Gastroesophageal sphincter (tissue), 4 donors: Measurements from ENCODE around the gene TCF7L1. TPM values are rescaled to one million over a fixed set of nuclear protein-coding genes. Genes with fewer than 3 reads are reported as not detected.

Source experiments
- ATAC-seq: fragments of 150-250 bp; one replicate; pipeline ENCODE4 v1.9.1; 2016; ENCODE audit warnings: mild to moderate bottlenecking, moderate library complexity
- H3K27ac ChIP-seq, 4 donors: fragments of 200-600 bp; sonication (generic) in 3 of 4; 1 replicate in 3 of 4; 2 replicates in 1 of 4; pipeline ENCODE4 v1.5.1; 2016 to 2019
- H3K27me3 ChIP-seq: fragments of 200-600 bp; sonication (generic); one replicate; pipeline ENCODE4 v1.5.1; 2019
- H3K36me3 ChIP-seq, 2 donors: fragments of 200-600 bp; sonication (generic); one replicate each; pipeline ENCODE4 v1.5.1; 2019; ENCODE audit warnings: control low read depth in 1 of 2
- H3K4me1 ChIP-seq, 3 donors: fragments of 200-600 bp; sonication (generic); 1 replicate in 2 of 3; 2 replicates in 1 of 3; pipeline ENCODE4 v1.5.1; 2016 to 2019; ENCODE audit warnings: control low read depth in 2 of 3
- H3K4me3 ChIP-seq, 2 donors: fragments of 200-600 bp; sonication (generic); one replicate each; pipeline ENCODE4 v1.5.1; 2019; ENCODE audit warnings: mild to moderate bottlenecking in 1 of 2, moderate library complexity in 1 of 2
- H3K9me3 ChIP-seq, 3 donors: fragments of 200-600 bp; sonication (generic); one replicate each; pipeline ENCODE4 v1.5.1; 2017 to 2019; ENCODE audit warnings: control low read depth in 2 of 3
- CTCF ChIP-seq, 4 experiments: fragments of 200-600 bp in 2 of 4; fragments of 450-650 bp in 2 of 4; sonication (generic) in 1 of 4; IDR thresholded peaks; one replicate each; pipeline ENCODE4 v1.5.1; 2017 to 2019; ENCODE audit warnings: antibody characterized with exemption in 4 of 4, mild to moderate bottlenecking in 2 of 4, moderate library complexity in 2 of 4
- EP300 ChIP-seq: sonication (generic); formaldehyde crosslinking; IDR thresholded peaks from one replicate; pipeline ENCODE4 v1.6.1; 2017; ENCODE audit warnings: antibody characterized with exemption, mild to moderate bottlenecking
- POLR2A ChIP-seq, 2 donors: fragments of 450-650 bp; IDR thresholded peaks; one replicate each; pipeline ENCODE4 v1.6.1; 2017; ENCODE audit warnings: antibody characterized with exemption in 2 of 2, mild to moderate bottlenecking in 2 of 2, moderate library complexity in 1 of 2
- POLR2AphosphoS5 ChIP-seq: sonication (generic); formaldehyde crosslinking; IDR thresholded peaks from one replicate; pipeline ENCODE4 v1.6.1; 2017; ENCODE audit warnings: antibody characterized with exemption
- WGBS, 2 donors: methylation state at CpG; one replicate each; pipeline ENCODE4 v1.1.5; 2018; ENCODE audit warnings: low coverage in 1 of 2; 5-methylcytosine and 5-hydroxymethylcytosine counted together
- total RNA-seq, 4 donors: library from RNA; depleted of rRNA; stranded (reverse); fragments of >200 nt; gene quantifications; one replicate each; pipeline ENCODE4 v1.1.0, GENCODE V29; 2016

Gene TCF7L1
- total RNA-seq, 4 donors from 2014 or later = 4.0 to 13.0 (median 5.3) TPM

GRCh38 chr2:85250045-85250444 lies 116.9 kb downstream of the TCF7L1 start:
- 67 to 74% methylated on average over 1 to 2 of the region's 2 CpGs for WGBS, 2 donors
- TF ChIP-seq CTCF (IDR thresholded peaks at IDR 0.05) (no peak), EP300 (no peak), POLR2AphosphoS5 (no peak), POLR2A (IDR thresholded peaks at IDR 0.05) (no peak)
- H3K36me3 ChIP-seq = no peaks in the 10 kb centered on the region
- no peaks in the 10 kb centered on the region for H3K27me3 ChIP-seq
- peaks cover 2 to 80% (median 37%) of the 10 kb centered on the region in 3 donors for H3K4me1 ChIP-seq
- H3K9me3 ChIP-seq = no peaks in the 10 kb centered on the region
- no peak overlapping the region for H3K4me3 ChIP-seq
- ATAC-seq = no peak
- peak overlapping the region in 1 of 4 donors; percentile 60 for H3K27ac ChIP-seq

GRCh38 chr2:85251070-85251616 lies 118.0 kb downstream of the TCF7L1 start:
- ATAC-seq = no peak
- no peaks in the 10 kb centered on the region for H3K9me3 ChIP-seq
- H3K36me3 ChIP-seq = no peaks in the 10 kb centered on the region
- no peak overlapping the region for H3K27ac ChIP-seq
- H3K4me1 ChIP-seq = peaks cover 2 to 88% (median 47%) of the 10 kb centered on the region in 3 donors
- no peak overlapping the region for H3K4me3 ChIP-seq
- WGBS, 2 donors = 77 to 79% methylated on average over 1 to 3 of the region's 3 CpGs
- TF ChIP-seq POLR2AphosphoS5 (no peak), CTCF (IDR thresholded peaks at IDR 0.05) (no peak), EP300 (no peak), POLR2A (IDR thresholded peaks at IDR 0.05) (no peak)
- no peaks in the 10 kb centered on the region for H3K27me3 ChIP-seq

GRCh38 chr2:85253890-85254289 lies 120.7 kb downstream of the TCF7L1 start:
- no peak for ATAC-seq
- Histone ChIP-seq H3K27ac (no peak overlapping the region), H3K27me3 (no peaks in the 10 kb centered on the region), H3K4me3 (no peak overlapping the region), H3K9me3 (no peaks in the 10 kb centered on the region), H3K4me1 (peaks cover 0 to 88% (median 56%) of the 10 kb centered on the region in 3 donors), H3K36me3 (no peaks in the 10 kb centered on the region)
- 53% methylated on average over 3 of the region's 5 CpGs; no CpG with 5 or more reads in 1 of the 2 donors for WGBS, 2 donors
- no peak for TF ChIP-seq CTCF (IDR thresholded peaks at IDR 0.05)
- TF ChIP-seq EP300 = no peak
- no peak for TF ChIP-seq POLR2A (IDR thresholded peaks at IDR 0.05)
- no peak for TF ChIP-seq POLR2AphosphoS5

DNA sequence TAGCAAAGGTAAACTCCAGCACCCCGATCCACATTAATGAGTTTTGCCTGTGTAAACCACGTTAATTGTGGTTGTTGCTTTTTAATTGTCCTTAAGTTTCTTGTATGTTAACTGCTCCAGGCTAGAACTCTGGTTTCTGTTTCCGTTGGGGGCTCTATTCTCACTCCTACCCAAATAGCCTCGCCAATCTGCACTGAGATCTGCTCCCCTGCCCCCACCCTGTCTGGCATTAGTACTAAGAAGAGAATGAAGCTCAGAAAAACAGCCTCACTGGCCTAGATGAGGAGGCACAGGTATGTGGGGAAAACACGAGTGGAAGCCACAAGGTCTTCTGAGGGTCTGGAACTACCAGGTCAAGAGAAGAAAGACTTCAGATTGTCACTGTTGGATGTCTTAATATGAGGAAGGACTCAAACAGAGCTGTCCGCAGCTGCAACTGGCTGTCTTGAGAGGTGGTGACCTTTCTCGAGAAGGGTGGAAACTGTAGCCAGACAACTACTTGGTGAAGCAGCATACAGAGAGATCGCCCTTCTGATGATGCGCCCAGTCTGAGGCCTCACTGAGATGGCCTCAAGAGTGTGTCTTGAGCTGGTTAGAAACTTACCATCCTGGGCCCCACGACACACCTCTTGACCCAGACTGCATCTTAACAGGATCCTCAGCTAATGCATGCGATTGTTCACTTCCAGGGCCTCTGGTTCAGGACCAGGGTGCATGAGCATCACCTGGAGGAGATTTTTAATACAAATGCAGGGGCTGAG lies 121.5 kb downstream of the TCF7L1 start:
- Histone ChIP-seq H3K4me1 (peaks cover 0 to 88% (median 55%) of the 10 kb centered on the region in 3 donors), H3K36me3 (no peaks in the 10 kb centered on the region), H3K27ac (peak overlapping the region in 3 of 4 donors; percentile 63 to 73 (median 67)), H3K9me3 (no peaks in the 10 kb centered on the region), H3K27me3 (no peaks in the 10 kb centered on the region), H3K4me3 (no peak overlapping the region)
- no peak for ATAC-seq
- TF ChIP-seq POLR2AphosphoS5 (no peak), EP300 (no peak), POLR2A (IDR thresholded peaks at IDR 0.05) (no peak), CTCF (IDR thresholded peaks at IDR 0.05) (no peak)
- 54 to 60% methylated on average over 9 to 10 of the region's 11 CpGs for WGBS, 2 donors
